ENCODE data around the gene OTOP2. TPM values are rescaled to one million over a fixed set of nuclear protein-coding genes. Genes with fewer than 3 reads are reported as not detected.

OTOP2 gene
- total RNA-seq, 1 experiment from 2014 or later: 0.11 TPM

DNA sequence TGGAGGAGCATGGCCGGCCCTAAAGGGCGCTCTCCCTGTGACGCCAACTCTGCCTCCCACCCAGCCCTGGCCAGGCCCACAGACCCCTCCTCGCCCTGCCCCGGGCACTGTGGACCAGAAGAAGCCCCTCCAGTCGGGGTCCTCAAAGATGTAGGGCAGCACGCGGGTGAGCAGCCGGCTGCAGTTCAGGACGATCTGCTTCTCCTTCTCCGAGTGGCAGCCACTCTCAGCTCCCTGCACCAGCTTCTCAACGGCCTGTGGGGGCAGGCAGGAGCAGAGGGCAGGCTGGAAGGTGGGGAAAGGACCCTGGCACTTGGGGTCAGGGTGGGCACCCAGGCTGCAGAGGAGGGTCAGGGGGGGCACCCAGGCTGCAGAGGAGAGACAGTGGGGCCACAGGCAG is 39.6 kb downstream of the OTOP2 start:
- no peak overlapping the region for H2AFZ ChIP-seq (ENCODE audit: low read length)
- TF ChIP-seq, protein P1, sequence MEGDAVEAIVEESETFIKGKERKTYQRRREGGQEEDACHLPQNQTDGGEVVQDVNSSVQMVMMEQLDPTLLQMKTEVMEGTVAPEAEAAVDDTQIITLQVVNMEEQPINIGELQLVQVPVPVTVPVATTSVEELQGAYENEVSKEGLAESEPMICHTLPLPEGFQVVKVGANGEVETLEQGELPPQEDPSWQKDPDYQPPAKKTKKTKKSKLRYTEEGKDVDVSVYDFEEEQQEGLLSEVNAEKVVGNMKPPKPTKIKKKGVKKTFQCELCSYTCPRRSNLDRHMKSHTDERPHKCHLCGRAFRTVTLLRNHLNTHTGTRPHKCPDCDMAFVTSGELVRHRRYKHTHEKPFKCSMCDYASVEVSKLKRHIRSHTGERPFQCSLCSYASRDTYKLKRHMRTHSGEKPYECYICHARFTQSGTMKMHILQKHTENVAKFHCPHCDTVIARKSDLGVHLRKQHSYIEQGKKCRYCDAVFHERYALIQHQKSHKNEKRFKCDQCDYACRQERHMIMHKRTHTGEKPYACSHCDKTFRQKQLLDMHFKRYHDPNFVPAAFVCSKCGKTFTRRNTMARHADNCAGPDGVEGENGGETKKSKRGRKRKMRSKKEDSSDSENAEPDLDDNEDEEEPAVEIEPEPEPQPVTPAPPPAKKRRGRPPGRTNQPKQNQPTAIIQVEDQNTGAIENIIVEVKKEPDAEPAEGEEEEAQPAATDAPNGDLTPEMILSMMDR (conservative IDR thresholded peaks at IDR 0.05): peak; percentile 49
- H3K27ac ChIP-seq (ENCODE audit: insufficient read length, low read depth, low read length): no peak overlapping the region
- H2AK5ac ChIP-seq (ENCODE audit: insufficient read length, low read length): no peak overlapping the region
- H2BK5ac ChIP-seq (ENCODE audit: insufficient read length, low read length): no peak overlapping the region
- peaks cover 3% of the 10 kb centered on the region for H4K20me1 ChIP-seq (ENCODE audit: control insufficient read depth, insufficient read depth, insufficient read length)
- peak; percentile 65 for DNase-seq
- H3K27ac Mint-ChIP-seq: peak overlapping the region in 1 of 3 experiments; percentile 59; a peak in 1 of 7 replicates
- no peaks in the 10 kb centered on the region for H3K79me2 ChIP-seq (ENCODE audit: insufficient read depth, low read length)
- H3K56ac ChIP-seq (ENCODE audit: insufficient read length, low read depth, low read length): no peak overlapping the region
- H3K18ac ChIP-seq (ENCODE audit: insufficient read length, low read depth, low read length): no peak overlapping the region
- no peak overlapping the region for H3K14ac ChIP-seq (ENCODE audit: insufficient read depth, low read length)
- H4K5ac ChIP-seq (ENCODE audit: insufficient read length, low read depth, low read length): no peak overlapping the region
- no peak overlapping the region for H2BK120ac ChIP-seq (ENCODE audit: low read depth, low read length, poor library complexity, severe bottlenecking)
- H2BK20ac ChIP-seq (ENCODE audit: low read depth, low read length, poor library complexity, severe bottlenecking): no peak overlapping the region
- H2BK12ac ChIP-seq (ENCODE audit: insufficient read length, low read depth, low read length): no peak overlapping the region
- H4K91ac ChIP-seq (ENCODE audit: insufficient read length, low read depth, low read length): no peak overlapping the region
- peaks cover 0 to 2% (median 0%) of the 10 kb centered on the region in 3 experiments; a peak in 1 of 7 replicates for H3K36me3 Mint-ChIP-seq (ENCODE audit: insufficient read depth in 1 of 3, low read depth in 3 of 3)
- H3K23me2 ChIP-seq (ENCODE audit: insufficient read length, low read depth, low read length, poor library complexity, severe bottlenecking): no peaks in the 10 kb centered on the region
- WGBS (ENCODE audit: extremely low coverage, insufficient read length, low lambda C conversion rate): no CpG with 5 or more reads among the region's 12 CpGs
- H3K4ac ChIP-seq (ENCODE audit: low read depth, low read length): no peak overlapping the region
- no peaks in the 10 kb centered on the region for H3K79me1 ChIP-seq (ENCODE audit: insufficient read depth, low read depth, low read length, poor library complexity, severe bottlenecking)
- no peak overlapping the region for H3T11ph ChIP-seq (ENCODE audit: low read length)
- H3K4me1 Mint-ChIP-seq: peaks cover 10 to 14% of the 10 kb centered on the region in 2 experiments
- H2BK15ac ChIP-seq (ENCODE audit: low read depth, low read length): no peak overlapping the region
- H3K4me2 ChIP-seq (ENCODE audit: insufficient read depth, insufficient read length, low read length): no peak overlapping the region
- H3K23ac ChIP-seq (ENCODE audit: insufficient read length, low read depth, low read length): no peak overlapping the region
- peaks cover 0 to 2% of the 10 kb centered on the region in 2 experiments; a peak in 1 of 5 replicates for H3K9me3 Mint-ChIP-seq
- no peaks in the 10 kb centered on the region for H3K9me3 ChIP-seq (ENCODE audit: control insufficient read depth, low read depth, low read length)
- H3K4me1 ChIP-seq (ENCODE audit: insufficient read depth, low read length): no peaks in the 10 kb centered on the region
- H3K27me3 ChIP-seq (ENCODE audit: insufficient read depth, low read length): no peaks in the 10 kb centered on the region
- H4K8ac ChIP-seq (replicated peaks; ENCODE audit: insufficient read length, low read depth, low read length): no peak overlapping the region
- H3K9ac ChIP-seq (ENCODE audit: extremely low read depth, insufficient read length, low read length): no peak overlapping the region
- H3K4me3 Mint-ChIP-seq: no peak overlapping the region; a peak in 1 of 5 replicates
- peaks cover 25% of the 10 kb centered on the region for H3K27me3 Mint-ChIP-seq (ENCODE audit: low read depth)

Measured in H9 (cell line).